Caco-2 (cell line): ENCODE measurements around the gene DNM2. TPM values are rescaled to one million over a fixed set of nuclear protein-coding genes. Genes with fewer than 3 reads are reported as not detected.

Experiments
- BruUV-seq: library from RNA; stranded (reverse); fragments of 400-500 nt; replicated peaks from 2 replicates; lab custom pipeline; 2021; lab: Mats Ljungman, UMichigan
- CTCF ChIA-PET: fragments of 300-600 bp; sonication (Branson Sonifier 250); formaldehyde crosslinking; loops from one replicate; lab custom pipeline; 2022; ENCODE audit warnings: antibody characterized with exemption; lab: Charles Lee
- POLR2A ChIA-PET: fragments of 300-600 bp; sonication (Branson Sonifier 250); formaldehyde crosslinking; loops from one replicate; lab custom pipeline; 2022; ENCODE audit warnings: antibody characterized with exemption; lab: Charles Lee
- DNase-seq, 2 experiments: peaks; one replicate each; pipeline versions ENCODE4 v3.0.0 to v3.0.0-alpha.2; 2020 to 2022
- H3K27me3 ChIP-seq: replicated peaks from 2 replicates; pipeline ENCODE4 v1.6.0; 2011; ENCODE audit warnings: low read length; ENCODE audit not compliant: control insufficient read depth, insufficient read depth
- H3K36me3 ChIP-seq: 2 replicates; pipeline ENCODE4 v1.5.1; 2011; ENCODE audit warnings: low read length; ENCODE audit not compliant: control insufficient read depth, insufficient read depth
- H3K4me1 ChIP-seq: fragments of 250-450 bp; sonication (Bioruptor Pico); 2 replicates; pipeline ENCODE4 v1.5.1; 2020; ENCODE audit warnings: mild to moderate bottlenecking
- H3K4me3 ChIP-seq: 2 replicates; pipeline ENCODE4 v1.5.1; 2011; ENCODE audit warnings: low read depth, mild to moderate bottlenecking, control low read depth, low read length
- H3K9me3 ChIP-seq: fragments of 250-450 bp; sonication (Bioruptor Pico); 2 replicates; pipeline ENCODE4 v1.5.1; 2020; ENCODE audit warnings: mild to moderate bottlenecking, moderate library complexity
- H3K27ac Mint-ChIP-seq: one replicate; pipeline ENCODE4 v1.8.0; 2022; ENCODE audit warnings: mixed read lengths; ENCODE audit not compliant: unreplicated experiment
- H3K27me3 Mint-ChIP-seq: one replicate; pipeline ENCODE4 v1.8.0; 2022; ENCODE audit warnings: mixed read lengths; ENCODE audit not compliant: insufficient read depth, unreplicated experiment
- H3K36me3 Mint-ChIP-seq: one replicate; pipeline ENCODE4 v1.8.0; 2022; ENCODE audit warnings: mild to moderate bottlenecking, mixed read lengths; ENCODE audit not compliant: insufficient read depth, unreplicated experiment
- H3K4me1 Mint-ChIP-seq: one replicate; pipeline ENCODE4 v1.8.0; 2022; ENCODE audit warnings: low read depth, mixed read lengths; ENCODE audit not compliant: unreplicated experiment
- H3K4me3 Mint-ChIP-seq: one replicate; pipeline ENCODE4 v1.8.0; 2022; ENCODE audit warnings: mild to moderate bottlenecking, moderate library complexity, mixed read lengths; ENCODE audit not compliant: unreplicated experiment
- H3K9me3 Mint-ChIP-seq: one replicate; pipeline ENCODE4 v1.8.0; 2022; ENCODE audit warnings: mixed read lengths; ENCODE audit not compliant: unreplicated experiment
- intact Hi-C: fragments of 100-400 bp; cut with micrococcal nuclease; formaldehyde crosslinking; loops from one replicate; pipeline ENCODE4 v1.10.0; 2022; ENCODE audit not compliant: unreplicated experiment
- total RNA-seq: library from RNA; stranded (reverse); gene quantifications from 2 replicates; pipeline ENCODE4 v1.2.3, GENCODE V29; 2022
- TF ChIP-seq, protein P1 (sequence below), 2 experiments: fragments of 200-600 bp in 1 of 2; IDR thresholded peaks; 1 replicate in 1 of 2; 2 replicates in 1 of 2; pipeline versions ENCODE4 v1.5.1 to v1.8.0; 2011 to 2022; ENCODE audit warnings: antibody characterized with exemption in 1 of 2, control low read depth in 1 of 2, inconsistent platforms in 1 of 2, low read depth in 1 of 2, low read length in 1 of 2, mild to moderate bottlenecking in 1 of 2, moderate library complexity in 1 of 2; ENCODE audit not compliant: insufficient read depth in 1 of 2, severe bottlenecking in 1 of 2, unreplicated experiment in 1 of 2

Gene DNM2
- total RNA-seq, 1 experiment from 2014 or later, result 137 TPM

DNA sequence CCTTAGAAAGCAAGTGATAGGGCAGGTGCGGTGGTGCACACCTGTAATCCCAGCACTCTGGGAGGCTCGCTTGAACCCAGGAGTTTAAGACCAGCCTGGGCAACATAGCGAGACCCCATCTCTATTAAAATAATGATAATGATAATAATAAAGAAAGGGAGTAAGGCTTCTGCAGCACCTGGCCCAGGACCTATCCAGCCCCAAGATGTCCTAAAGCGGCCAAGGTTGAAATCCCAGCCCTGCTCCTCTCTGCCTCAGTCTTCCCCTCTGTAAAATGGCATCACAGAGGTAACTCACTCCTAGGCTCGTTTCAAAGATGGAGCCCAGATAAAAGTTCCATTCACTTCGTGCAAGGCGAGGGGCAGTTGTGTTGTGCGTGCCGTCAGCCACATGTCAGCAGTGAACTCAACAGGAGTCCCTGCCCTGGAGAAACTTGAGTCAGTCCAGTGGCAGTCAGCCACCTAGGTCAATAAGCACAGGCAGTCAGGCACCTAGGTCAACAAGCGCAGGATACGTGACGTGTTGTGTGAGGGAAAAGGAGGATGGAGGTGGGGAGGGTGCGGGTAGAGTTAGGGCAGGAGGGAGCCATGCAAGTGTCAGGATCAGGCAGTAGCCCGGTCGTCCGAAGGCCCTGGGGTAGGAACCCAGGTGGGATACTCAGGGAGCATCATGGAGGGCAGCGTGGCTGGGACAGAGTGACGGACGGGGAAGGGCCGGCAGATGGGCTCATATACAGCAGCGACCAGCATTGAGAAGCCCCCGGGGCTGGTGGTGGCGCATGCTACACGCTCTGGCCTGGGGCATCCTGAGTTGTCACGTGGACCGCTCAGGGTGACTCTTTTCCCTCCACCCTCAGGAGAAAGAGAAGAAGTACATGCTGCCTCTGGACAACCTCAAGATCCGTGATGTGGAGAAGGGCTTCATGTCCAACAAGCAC, 101.5 kb downstream of the DNM2 start:
- Mint-ChIP-seq H3K36me3 (peaks cover 54% of the 10 kb centered on the region), H3K4me3 (no peak overlapping the region), H3K9me3 (no peaks in the 10 kb centered on the region), H3K4me1 (no peaks in the 10 kb centered on the region), H3K27ac (no peak overlapping the region), H3K27me3 (no peaks in the 10 kb centered on the region)
- Histone ChIP-seq H3K36me3 (peaks cover 2% of the 10 kb centered on the region; the same call in 1 of the 2 replicates), H3K27me3 (no peaks in the 10 kb centered on the region), H3K4me1 (no peaks in the 10 kb centered on the region), H3K4me3 (no peak overlapping the region), H3K9me3 (no peaks in the 10 kb centered on the region)
- CTCF ChIA-PET, result interaction anchor here (1.1 kb wide), 1 partner anchor 16 kb away, joined by 3 read pairs; the partner anchor contains the start of gene TMED1
- TF ChIP-seq, protein P1, sequence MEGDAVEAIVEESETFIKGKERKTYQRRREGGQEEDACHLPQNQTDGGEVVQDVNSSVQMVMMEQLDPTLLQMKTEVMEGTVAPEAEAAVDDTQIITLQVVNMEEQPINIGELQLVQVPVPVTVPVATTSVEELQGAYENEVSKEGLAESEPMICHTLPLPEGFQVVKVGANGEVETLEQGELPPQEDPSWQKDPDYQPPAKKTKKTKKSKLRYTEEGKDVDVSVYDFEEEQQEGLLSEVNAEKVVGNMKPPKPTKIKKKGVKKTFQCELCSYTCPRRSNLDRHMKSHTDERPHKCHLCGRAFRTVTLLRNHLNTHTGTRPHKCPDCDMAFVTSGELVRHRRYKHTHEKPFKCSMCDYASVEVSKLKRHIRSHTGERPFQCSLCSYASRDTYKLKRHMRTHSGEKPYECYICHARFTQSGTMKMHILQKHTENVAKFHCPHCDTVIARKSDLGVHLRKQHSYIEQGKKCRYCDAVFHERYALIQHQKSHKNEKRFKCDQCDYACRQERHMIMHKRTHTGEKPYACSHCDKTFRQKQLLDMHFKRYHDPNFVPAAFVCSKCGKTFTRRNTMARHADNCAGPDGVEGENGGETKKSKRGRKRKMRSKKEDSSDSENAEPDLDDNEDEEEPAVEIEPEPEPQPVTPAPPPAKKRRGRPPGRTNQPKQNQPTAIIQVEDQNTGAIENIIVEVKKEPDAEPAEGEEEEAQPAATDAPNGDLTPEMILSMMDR (IDR thresholded peaks at IDR 0.05; ENCODE audit: insufficient read depth in 1 of 2, low read depth in 1 of 2, low read length in 1 of 2, severe bottlenecking in 1 of 2, unreplicated experiment in 1 of 2), result no peak
- no peak for DNase-seq
- intact Hi-C loops, result no loop called here
- POLR2A ChIA-PET, result no interaction called here
- no TSS peak for BruUV-seq

DNA sequence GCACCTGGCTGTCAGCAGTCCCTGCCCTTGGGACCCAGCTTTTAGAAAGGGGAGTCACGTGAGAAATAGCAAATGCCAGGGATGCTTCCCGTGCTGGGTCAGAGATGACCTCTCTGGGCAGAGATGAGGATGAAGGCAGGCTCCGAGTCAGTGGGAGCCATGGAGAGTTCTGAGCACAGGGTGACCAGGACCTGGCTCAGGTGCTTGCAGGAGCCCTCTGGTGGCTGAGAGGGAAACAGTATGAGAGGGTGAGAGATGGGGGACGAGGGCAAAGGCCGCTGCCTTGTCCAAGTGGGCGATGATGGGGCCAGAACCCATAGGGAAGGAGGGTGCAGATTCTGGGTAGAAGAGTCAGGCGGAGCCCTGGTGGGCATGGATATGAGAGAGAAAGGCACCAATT, 102.3 kb downstream of the DNM2 start:
- ChIA-PET POLR2A (interaction anchor here (1.2 kb wide), 1 partner anchor 16 kb away, joined by 3 read pairs; the partner anchor contains the start of gene TMED1), CTCF (interaction anchor here (1.1 to 1.8 kb wide), 2 partner anchors 16 to 103 kb away, joined by 3 to 6 read pairs; partner anchors contain the start of genes DNM2 and TMED1)
- Histone ChIP-seq H3K27me3 (no peaks in the 10 kb centered on the region), H3K4me1 (no peaks in the 10 kb centered on the region), H3K36me3 (peaks cover 2% of the 10 kb centered on the region; the same call in 1 of the 2 replicates), H3K4me3 (no peak overlapping the region), H3K9me3 (no peaks in the 10 kb centered on the region)
- TF ChIP-seq, protein P1 (IDR thresholded peaks at IDR 0.05; ENCODE audit: insufficient read depth in 1 of 2, low read depth in 1 of 2, low read length in 1 of 2, severe bottlenecking in 1 of 2, unreplicated experiment in 1 of 2), result no peak
- intact Hi-C loops, result no loop called here
- Mint-ChIP-seq H3K4me1 (no peaks in the 10 kb centered on the region), H3K4me3 (no peak overlapping the region), H3K9me3 (no peaks in the 10 kb centered on the region), H3K27me3 (no peaks in the 10 kb centered on the region), H3K36me3 (peaks cover 57% of the 10 kb centered on the region), H3K27ac (peak overlapping the region; percentile 30)
- BruUV-seq, result no TSS peak
- no peak for DNase-seq

DNA sequence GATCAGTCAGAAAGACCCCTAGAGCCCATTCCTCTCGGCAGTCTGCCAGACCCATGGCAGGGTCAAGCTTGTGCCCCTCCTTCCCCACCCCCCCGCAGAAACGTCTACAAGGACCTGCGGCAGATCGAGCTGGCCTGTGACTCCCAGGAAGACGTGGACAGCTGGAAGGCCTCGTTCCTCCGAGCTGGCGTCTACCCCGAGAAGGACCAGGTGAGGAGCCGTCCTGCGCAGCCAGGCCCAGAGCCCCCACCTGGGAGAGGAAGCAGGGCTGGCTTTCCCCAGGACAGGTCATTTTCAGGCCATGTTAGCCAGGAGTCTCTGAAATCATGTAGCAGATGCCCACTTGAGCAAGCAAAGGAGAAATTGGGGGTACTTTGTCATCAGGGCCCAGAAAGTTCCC, 105.8 kb downstream of the DNM2 start:
- H3K36me3 Mint-ChIP-seq, result peaks cover 63% of the 10 kb centered on the region
- intact Hi-C loops, result no loop called here
- H3K27me3 Mint-ChIP-seq, result no peaks in the 10 kb centered on the region
- H3K4me3 Mint-ChIP-seq, result no peak overlapping the region
- no peaks in the 10 kb centered on the region for H3K27me3 ChIP-seq
- no TSS peak for BruUV-seq
- H3K4me1 ChIP-seq, result no peaks in the 10 kb centered on the region
- H3K4me3 ChIP-seq, result no peak overlapping the region
- H3K9me3 Mint-ChIP-seq, result no peaks in the 10 kb centered on the region
- no peak overlapping the region for H3K27ac Mint-ChIP-seq
- CTCF ChIA-PET, result no interaction called here
- peaks cover 2% of the 10 kb centered on the region; the same call in 1 of the 2 replicates for H3K36me3 ChIP-seq
- POLR2A ChIA-PET, result no interaction called here
- TF ChIP-seq, protein P1 (IDR thresholded peaks at IDR 0.05; ENCODE audit: insufficient read depth in 1 of 2, low read depth in 1 of 2, low read length in 1 of 2, severe bottlenecking in 1 of 2, unreplicated experiment in 1 of 2), result no peak
- H3K4me1 Mint-ChIP-seq, result no peaks in the 10 kb centered on the region
- H3K9me3 ChIP-seq, result no peaks in the 10 kb centered on the region
- DNase-seq, result no peak
